ENCODE data around the gene MED13.
A peak's percentile ranks its signal among the peaks of the same experiment; 100 is the strongest.
"Not testable (repeated sequence)": the region's sequence is repeated elsewhere in the genome, so short reads cannot be mapped to it uniquely, and the experiment has no call there.

The MED13 gene

GRCh38 chr17:62049299-62049698 is 15.8 kb downstream of the MED13 start:
- no peak for ATAC-seq

GRCh38 chr17:62048262-62048661 is 16.8 kb downstream of the MED13 start:
- no peak for ATAC-seq

GRCh38 chr17:62045517-62045916 is 19.6 kb downstream of the MED13 start:
- ATAC-seq = no peak

- ATAC-seq = no peak
Measured at GRCh38 chr17:62045109-62045508, 20.0 kb downstream of the MED13 start.

- no peak for ATAC-seq
Measured at GRCh38 chr17:62043602-62044001, 21.5 kb downstream of the MED13 start.

GRCh38 chr17:62043140-62043539 is 21.9 kb downstream of the MED13 start:
- ATAC-seq = no peak

GRCh38 chr17:62038248-62038647 is 26.8 kb downstream of the MED13 start:
- ATAC-seq = no peak

- ATAC-seq = no peak
Measured at GRCh38 chr17:62033317-62033716, 31.8 kb downstream of the MED13 start.

GRCh38 chr17:62032480-62032879 is 32.6 kb downstream of the MED13 start:
- no peak for ATAC-seq

GRCh38 chr17:62030264-62030663 is 34.8 kb downstream of the MED13 start:
- ATAC-seq = no peak

GRCh38 chr17:62024866-62025265 is 40.2 kb downstream of the MED13 start:
- ATAC-seq = no peak

GRCh38 chr17:62017912-62018311 is 47.2 kb downstream of the MED13 start:
- ATAC-seq = no peak

- ATAC-seq = no peak
Measured at GRCh38 chr17:62017496-62017895, 47.6 kb downstream of the MED13 start.

GRCh38 chr17:62014526-62014925 is 50.6 kb downstream of the MED13 start:
- no peak for ATAC-seq

- no peak for ATAC-seq
Measured at GRCh38 chr17:62009220-62009619, 55.9 kb downstream of the MED13 start.

GRCh38 chr17:62008294-62008693 is 56.8 kb downstream of the MED13 start:
- peak; percentile 86 to 94 for ATAC-seq

GRCh38 chr17:62004388-62004787 is 60.7 kb downstream of the MED13 start:
- ATAC-seq = no peak

- not testable (repeated sequence) for ATAC-seq
Measured at GRCh38 chr17:62003141-62003540, 61.9 kb downstream of the MED13 start.

GRCh38 chr17:62001105-62001504 is 64.0 kb downstream of the MED13 start:
- ATAC-seq = no peak

- ATAC-seq = no peak
Measured at GRCh38 chr17:62000186-62000585, 64.9 kb downstream of the MED13 start.

GRCh38 chr17:61998534-61998933 is 66.5 kb downstream of the MED13 start:
- ATAC-seq = not testable (repeated sequence)

- peak in 1 of 2 donors; percentile 56 for ATAC-seq
Measured at GRCh38 chr17:61997664-61998063, 67.4 kb downstream of the MED13 start.

GRCh38 chr17:61996916-61997605 is 68.0 kb downstream of the MED13 start:
- ATAC-seq = no peak

- ATAC-seq = no peak
Measured at GRCh38 chr17:61989509-61989908, 75.6 kb downstream of the MED13 start.

- ATAC-seq = no peak
Measured at GRCh38 chr17:61986898-61987297, 78.2 kb downstream of the MED13 start.

All from activated CD4-positive, CD25-positive, alpha-beta regulatory T cell treated with anti-CD3 and anti-CD28 coated beads, Interleukin-2, amount 50 U/mL, for 24 hours (primary cell).